Activated naive CD8-positive, alpha-beta T cell treated with anti-CD3 and anti-CD28 coated beads, Interleukin-2, amount 10 ng/mL, durations not matched to agents 7 days and 5 days (primary cell): Measurements from ENCODE around the gene STX10. TPM values are rescaled to one million over a fixed set of nuclear protein-coding genes. Genes with fewer than 3 reads are reported as not detected.
"Not testable (repeated sequence)": the region's sequence is repeated elsewhere in the genome, so short reads cannot be mapped to it uniquely, and the experiment has no call there.

ENCODE experiments used
- ATAC-seq: fragments of 150-1000 bp; cut with Tn5 transposase; one replicate; pipeline ENCODE4 v1.10.0; 2021; ENCODE audit warnings: low read depth, moderate library complexity
- POLR2A ChIA-PET: fragments of 350-600 bp; sonication (Branson Sonifier 250); formaldehyde crosslinking; loops from one replicate; lab custom pipeline; 2021; ENCODE audit warnings: antibody characterized with exemption; lab: Charles Lee
- DNase-seq: peaks from one replicate; pipeline ENCODE4 v3.0.0; 2021
- H3K27ac Mint-ChIP-seq: one replicate; pipeline ENCODE4 v1.8.0; 2022; ENCODE audit warnings: mild to moderate bottlenecking, mixed read lengths
- H3K27me3 Mint-ChIP-seq: one replicate; pipeline ENCODE4 v1.8.0; 2022; ENCODE audit warnings: mild to moderate bottlenecking, moderate library complexity, mixed read lengths
- H3K36me3 Mint-ChIP-seq: one replicate; pipeline ENCODE4 v1.8.0; 2021; ENCODE audit warnings: mild to moderate bottlenecking, mixed read lengths
- H3K4me1 Mint-ChIP-seq: one replicate; pipeline ENCODE4 v1.8.0; 2021; ENCODE audit warnings: mixed read lengths
- H3K4me3 Mint-ChIP-seq: one replicate; pipeline ENCODE4 v1.8.0; 2022; ENCODE audit warnings: mild to moderate bottlenecking, moderate library complexity, mixed read lengths
- H3K9me3 Mint-ChIP-seq: one replicate; pipeline ENCODE4 v1.8.0; 2021; ENCODE audit warnings: mixed read lengths
- total RNA-seq, 2 experiments: library from RNA; stranded (reverse); gene quantifications; one replicate each; pipeline ENCODE4 v1.2.3, GENCODE V29; 2021

STX10 gene
- total RNA-seq, 2 experiments from 2014 or later = 67.1 to 69.9 TPM

DNA sequence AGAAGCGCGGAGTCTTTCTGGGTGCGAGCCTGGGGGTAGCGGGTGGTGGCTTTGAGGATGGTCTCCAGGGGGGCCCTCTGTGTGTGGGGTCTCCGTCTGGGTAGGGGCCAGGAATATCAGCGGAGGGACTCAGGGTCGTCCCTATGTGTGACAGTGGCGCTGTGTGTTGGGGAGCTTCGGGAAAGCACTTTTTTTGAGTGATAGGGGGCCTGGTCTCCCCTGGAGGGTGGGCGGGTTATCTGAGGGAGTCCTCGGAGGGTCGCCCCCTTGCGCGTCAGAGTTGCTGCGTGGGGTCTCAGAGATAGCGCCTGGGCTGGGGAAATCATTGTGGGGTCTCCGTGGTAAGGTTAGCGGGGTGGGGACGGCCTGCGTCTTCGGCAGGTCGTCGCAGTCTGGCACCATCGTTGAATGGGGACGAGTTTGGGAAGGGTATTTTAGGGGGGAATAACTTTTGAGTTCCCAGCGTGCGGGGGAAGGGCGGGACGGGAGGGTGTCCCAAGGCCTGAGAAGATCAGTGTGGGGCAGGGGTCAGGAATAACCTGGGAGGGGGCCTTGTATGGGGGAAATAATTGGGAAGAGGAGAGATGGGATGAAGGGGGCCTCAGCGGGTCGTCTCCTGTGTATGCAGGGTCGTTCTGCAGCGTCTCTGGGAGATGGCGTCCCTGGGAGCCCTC is 893 bp upstream of the STX10 start:
- ATAC-seq (peak; percentile 5), DNase-seq (peak; percentile 63)
- H3K4me1 Mint-ChIP-seq = peaks cover 15% of the 10 kb centered on the region
- POLR2A ChIA-PET = interaction anchor here (1.3 to 2.5 kb wide), 6 partner anchors 13 to 46 kb away, joined by 3 to 18 read pairs (median 12); partner anchors contain the start of gene NACC1
- H3K27ac Mint-ChIP-seq = peak overlapping the region; percentile 100
- H3K9me3 Mint-ChIP-seq = no peaks in the 10 kb centered on the region
- peaks cover 21% of the 10 kb centered on the region for H3K36me3 Mint-ChIP-seq
- H3K4me3 Mint-ChIP-seq = peak overlapping the region; percentile 98
- H3K27me3 Mint-ChIP-seq = no peaks in the 10 kb centered on the region

DNA sequence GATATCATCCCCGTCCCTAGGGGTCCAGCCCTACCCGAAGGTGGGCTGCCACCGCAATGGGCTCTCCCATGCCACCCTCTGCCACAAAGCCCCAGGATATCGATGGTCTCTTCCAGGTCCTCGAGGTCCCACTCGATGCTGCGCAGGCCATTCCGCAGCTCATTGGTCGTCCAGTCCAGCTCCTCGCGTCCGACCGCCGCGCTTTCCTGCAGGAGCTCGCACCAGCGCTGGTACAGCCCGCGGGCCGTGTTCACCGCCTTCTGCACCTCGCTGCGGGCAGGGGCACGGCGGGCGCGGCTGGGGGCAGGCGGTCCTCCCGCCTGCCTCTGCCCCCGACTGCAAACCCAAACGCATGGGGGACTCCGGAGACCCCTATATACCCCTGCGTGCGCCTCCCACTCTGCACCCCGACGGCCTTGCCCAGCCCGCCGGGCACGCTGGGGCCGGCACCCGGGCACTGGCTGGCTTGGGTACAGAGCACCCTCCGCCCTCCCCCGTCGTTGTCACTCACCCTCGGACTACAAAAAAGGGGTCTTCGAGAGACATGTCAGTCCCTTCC is 468 bp downstream of the STX10 start:
- Mint-ChIP-seq H3K27me3 (no peaks in the 10 kb centered on the region), H3K4me3 (peak overlapping the region; percentile 98), H3K9me3 (no peaks in the 10 kb centered on the region), H3K36me3 (peaks cover 16% of the 10 kb centered on the region), H3K4me1 (peaks cover 11% of the 10 kb centered on the region), H3K27ac (peak overlapping the region; percentile 100)
- DNase-seq = no peak
- peak; percentile 3 for ATAC-seq
- POLR2A ChIA-PET = interaction anchor here (0.6 to 2.5 kb wide), 16 partner anchors 10 to 251 kb away, joined by 3 to 18 read pairs (median 4); partner anchors contain the start of gene NACC1

DNA sequence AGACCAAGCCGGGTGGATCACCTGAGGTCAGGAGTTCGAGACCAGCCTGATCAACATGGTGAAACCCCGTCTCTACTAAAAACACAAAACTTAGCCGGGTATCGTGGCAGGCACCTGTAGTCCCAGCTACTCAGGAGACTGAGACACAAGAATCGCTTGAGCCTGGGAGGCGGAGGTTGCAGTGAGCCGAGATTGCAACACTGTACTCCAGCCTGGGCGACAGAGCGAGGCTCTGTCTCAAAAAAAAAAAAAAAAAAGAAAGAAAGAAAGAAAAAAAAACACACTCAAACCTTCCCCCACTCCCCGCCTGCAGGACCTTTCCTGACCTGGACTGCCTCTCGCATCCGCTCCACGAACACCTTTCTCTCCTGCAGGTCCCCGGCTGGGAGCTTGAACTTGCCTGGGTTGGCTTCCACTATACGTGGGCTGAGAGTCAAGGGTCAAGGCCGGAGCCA is 975 bp downstream of the STX10 start:
- H3K27me3 Mint-ChIP-seq, ATAC-seq, DNase-seq, H3K9me3 Mint-ChIP-seq: not testable (repeated sequence)
- H3K4me1 Mint-ChIP-seq = peaks cover 11% of the 10 kb centered on the region
- H3K4me3 Mint-ChIP-seq = peak overlapping the region; percentile 98
- peaks cover 10% of the 10 kb centered on the region for H3K36me3 Mint-ChIP-seq
- peak overlapping the region; percentile 42 for H3K27ac Mint-ChIP-seq
- POLR2A ChIA-PET = interaction anchor here (0.6 to 2.5 kb wide), 11 partner anchors 15 to 1411 kb away, joined by 3 to 18 read pairs (median 5); partner anchors contain the start of genes NACC1 and ZNF823

DNA sequence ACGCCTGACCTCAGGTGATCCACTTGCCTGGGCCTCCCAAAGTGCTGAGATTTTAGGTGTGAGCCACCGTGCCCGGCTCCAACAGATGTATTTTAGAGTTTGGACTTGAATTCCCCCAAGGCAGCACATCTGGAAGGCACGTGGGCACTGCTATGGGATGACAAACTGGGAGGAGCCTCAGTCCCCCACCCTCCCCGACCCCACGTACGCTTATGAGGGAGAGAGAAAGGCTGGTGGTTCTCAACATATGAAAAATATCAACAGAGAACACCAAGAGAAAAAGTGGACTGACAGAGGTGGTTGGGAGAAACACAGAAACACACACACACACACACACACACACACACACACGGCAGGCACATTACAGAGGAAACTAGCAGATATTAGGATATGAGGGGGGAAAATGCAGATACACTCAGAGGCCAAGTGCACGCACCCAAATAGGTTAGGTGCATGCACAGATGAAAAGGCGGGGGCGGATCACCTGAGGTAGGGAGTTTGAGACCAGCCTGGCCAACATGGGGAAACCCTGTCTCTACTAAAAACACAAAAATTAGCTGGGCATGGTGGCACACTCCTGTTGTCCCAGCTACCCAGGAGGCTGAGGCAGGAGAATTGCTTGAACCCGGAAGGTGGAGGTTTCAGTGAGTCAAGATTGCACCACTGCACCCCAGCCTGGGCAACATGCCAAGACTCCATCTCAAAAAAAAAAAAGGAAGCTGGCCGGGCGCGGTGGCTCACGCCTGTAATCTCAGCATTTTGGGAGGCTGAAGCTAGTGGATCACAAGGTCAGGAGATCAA is 3.2 kb downstream of the STX10 start:
- POLR2A ChIA-PET = interaction anchor here (0.7 to 2.3 kb wide), 3 partner anchors 23 to 352 kb away, joined by 3 to 6 read pairs (median 5); partner anchors contain the start of gene NACC1
- no peak for ATAC-seq
- Mint-ChIP-seq H3K36me3 (no peaks in the 10 kb centered on the region), H3K4me1 (peaks cover 8% of the 10 kb centered on the region), H3K27me3 (no peaks in the 10 kb centered on the region), H3K9me3 (no peaks in the 10 kb centered on the region), H3K27ac (no peak overlapping the region), H3K4me3 (no peak overlapping the region)
- DNase-seq = no peak

DNA sequence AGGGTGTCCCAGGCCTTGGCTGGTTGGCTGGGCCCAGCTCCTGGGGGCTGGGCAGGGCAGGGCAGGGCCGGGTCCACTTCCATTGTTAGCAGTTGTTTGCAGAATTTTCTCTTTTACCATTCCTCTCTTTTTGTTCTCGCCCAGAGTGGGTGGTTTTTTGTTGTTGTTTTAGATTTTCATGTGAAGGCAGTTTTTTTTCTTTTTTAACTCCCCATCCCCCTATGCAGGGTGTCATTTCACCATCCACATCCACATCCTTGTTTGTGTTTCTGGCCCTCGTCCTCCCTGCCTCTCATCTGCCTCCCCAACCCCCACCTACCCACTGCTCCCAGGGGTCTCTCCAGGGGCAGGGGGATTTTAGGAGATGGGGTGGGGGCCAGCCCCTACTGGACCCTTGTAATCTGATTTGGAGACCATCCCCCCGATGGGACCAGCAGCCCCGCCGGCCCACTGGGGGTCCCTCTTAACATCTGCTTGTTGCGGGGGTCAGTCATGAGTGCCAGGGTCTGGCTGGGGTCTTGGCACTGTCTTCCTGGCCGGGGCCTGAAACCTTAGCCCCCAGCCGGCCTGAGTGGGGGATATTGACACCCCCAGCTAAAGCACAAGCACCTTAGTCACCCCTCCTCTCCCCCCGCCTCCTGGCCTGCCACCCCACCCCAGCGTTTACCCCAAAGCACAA is 10.4 kb downstream of the STX10 start:
- no peak for ATAC-seq
- H3K9me3 Mint-ChIP-seq = no peaks in the 10 kb centered on the region
- H3K4me1 Mint-ChIP-seq = peaks cover 2% of the 10 kb centered on the region
- peaks cover 1% of the 10 kb centered on the region for H3K36me3 Mint-ChIP-seq
- no peak overlapping the region for H3K4me3 Mint-ChIP-seq
- H3K27ac Mint-ChIP-seq = no peak overlapping the region
- H3K27me3 Mint-ChIP-seq = no peaks in the 10 kb centered on the region
- DNase-seq = no peak
- POLR2A ChIA-PET = no interaction called here

DNA sequence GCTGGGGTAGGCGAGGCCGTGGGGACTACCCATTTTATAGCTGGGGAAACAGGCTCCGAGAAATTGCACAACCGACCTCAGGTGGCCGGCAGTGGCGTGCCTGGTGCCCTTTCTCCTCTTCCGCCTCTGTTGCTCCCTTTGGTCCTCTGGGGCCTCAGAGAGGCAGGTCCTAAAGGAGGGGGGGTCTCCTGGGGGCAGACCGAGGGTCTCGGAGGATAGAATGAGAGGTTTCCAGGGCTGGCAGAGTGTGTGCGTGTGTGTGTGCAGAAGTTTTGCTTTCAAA is 11.3 kb downstream of the STX10 start:
- Mint-ChIP-seq H3K27ac (no peak overlapping the region), H3K36me3 (peaks cover 1% of the 10 kb centered on the region), H3K9me3 (no peaks in the 10 kb centered on the region), H3K4me3 (no peak overlapping the region), H3K4me1 (peaks cover 2% of the 10 kb centered on the region), H3K27me3 (no peaks in the 10 kb centered on the region)
- ATAC-seq = no peak
- POLR2A ChIA-PET = interaction anchor here (2.1 kb wide), 1 partner anchor 21 kb away, joined by 5 read pairs; the partner anchor contains the start of gene NACC1
- no peak for DNase-seq

DNA sequence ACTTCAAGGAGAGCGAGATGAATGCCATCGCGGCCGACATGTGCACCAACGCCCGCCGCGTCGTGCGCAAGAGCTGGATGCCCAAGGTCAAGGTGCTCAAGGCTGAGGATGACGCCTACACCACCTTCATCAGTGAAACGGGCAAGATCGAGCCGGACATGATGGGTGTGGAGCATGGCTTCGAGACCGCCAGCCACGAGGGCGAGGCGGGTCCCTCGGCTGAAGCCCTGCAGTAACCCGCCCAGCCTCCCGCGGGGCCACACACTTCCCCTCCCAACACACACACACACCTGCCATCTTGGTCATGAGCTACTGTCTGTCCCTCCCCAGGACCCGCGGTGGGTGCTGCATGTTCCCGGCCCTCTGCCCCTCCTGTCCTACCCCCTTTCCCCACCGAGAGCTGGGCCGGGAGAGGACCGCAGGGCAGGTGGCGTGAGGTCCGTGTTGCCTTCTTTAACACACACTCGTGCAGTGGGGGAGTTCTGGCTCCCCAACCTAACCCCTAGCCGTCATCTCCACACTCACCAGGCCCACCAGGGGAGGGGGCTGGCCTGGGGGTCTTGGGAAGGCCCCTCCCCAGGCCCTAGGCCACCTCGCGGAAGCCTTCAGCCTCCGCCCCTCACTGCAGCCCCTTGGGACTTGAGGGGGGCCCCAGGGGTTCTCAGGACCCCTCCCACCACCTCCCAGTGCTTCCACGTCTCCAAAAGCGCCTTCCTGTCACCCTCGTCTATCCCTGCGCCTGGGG is 11.8 kb downstream of the STX10 start:
- peaks cover 1% of the 10 kb centered on the region for H3K36me3 Mint-ChIP-seq
- H3K27ac Mint-ChIP-seq = no peak overlapping the region
- DNase-seq (no peak), ATAC-seq (no peak)
- no peaks in the 10 kb centered on the region for H3K27me3 Mint-ChIP-seq
- POLR2A ChIA-PET = interaction anchor here (0.6 to 2.1 kb wide), 2 partner anchors 10 to 20 kb away, joined by 3 to 5 read pairs; partner anchors contain the start of gene NACC1
- H3K4me1 Mint-ChIP-seq = peaks cover 2% of the 10 kb centered on the region
- H3K4me3 Mint-ChIP-seq = no peak overlapping the region
- no peaks in the 10 kb centered on the region for H3K9me3 Mint-ChIP-seq

DNA sequence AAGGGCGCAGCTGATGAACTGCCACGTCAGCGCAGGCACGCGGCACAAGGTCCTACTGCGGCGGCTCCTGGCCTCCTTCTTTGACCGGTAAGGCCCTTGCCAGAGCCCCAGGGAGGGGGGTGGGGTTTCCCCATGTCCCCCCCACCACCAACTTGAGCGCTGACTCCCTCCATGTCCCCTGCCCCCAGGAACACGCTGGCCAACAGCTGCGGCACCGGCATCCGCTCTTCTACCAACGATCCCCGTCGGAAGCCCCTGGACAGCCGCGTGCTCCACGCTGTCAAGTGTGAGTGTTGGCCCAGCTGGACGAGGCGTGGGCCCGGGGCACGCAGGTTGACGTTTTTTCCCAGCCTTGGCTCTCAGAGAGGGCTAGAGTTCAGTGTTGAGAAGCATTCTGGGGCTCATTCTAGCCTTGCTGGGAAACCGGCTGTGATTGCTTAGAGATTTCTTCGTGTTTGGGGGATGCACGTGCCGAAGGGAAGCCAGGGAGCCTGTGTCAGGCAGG is 12.8 kb downstream of the STX10 start:
- POLR2A ChIA-PET = interaction anchor here (0.6 to 2.1 kb wide), 2 partner anchors 11 to 19 kb away, joined by 3 to 5 read pairs; partner anchors contain the start of gene NACC1
- peaks cover 1% of the 10 kb centered on the region for H3K36me3 Mint-ChIP-seq

DNA sequence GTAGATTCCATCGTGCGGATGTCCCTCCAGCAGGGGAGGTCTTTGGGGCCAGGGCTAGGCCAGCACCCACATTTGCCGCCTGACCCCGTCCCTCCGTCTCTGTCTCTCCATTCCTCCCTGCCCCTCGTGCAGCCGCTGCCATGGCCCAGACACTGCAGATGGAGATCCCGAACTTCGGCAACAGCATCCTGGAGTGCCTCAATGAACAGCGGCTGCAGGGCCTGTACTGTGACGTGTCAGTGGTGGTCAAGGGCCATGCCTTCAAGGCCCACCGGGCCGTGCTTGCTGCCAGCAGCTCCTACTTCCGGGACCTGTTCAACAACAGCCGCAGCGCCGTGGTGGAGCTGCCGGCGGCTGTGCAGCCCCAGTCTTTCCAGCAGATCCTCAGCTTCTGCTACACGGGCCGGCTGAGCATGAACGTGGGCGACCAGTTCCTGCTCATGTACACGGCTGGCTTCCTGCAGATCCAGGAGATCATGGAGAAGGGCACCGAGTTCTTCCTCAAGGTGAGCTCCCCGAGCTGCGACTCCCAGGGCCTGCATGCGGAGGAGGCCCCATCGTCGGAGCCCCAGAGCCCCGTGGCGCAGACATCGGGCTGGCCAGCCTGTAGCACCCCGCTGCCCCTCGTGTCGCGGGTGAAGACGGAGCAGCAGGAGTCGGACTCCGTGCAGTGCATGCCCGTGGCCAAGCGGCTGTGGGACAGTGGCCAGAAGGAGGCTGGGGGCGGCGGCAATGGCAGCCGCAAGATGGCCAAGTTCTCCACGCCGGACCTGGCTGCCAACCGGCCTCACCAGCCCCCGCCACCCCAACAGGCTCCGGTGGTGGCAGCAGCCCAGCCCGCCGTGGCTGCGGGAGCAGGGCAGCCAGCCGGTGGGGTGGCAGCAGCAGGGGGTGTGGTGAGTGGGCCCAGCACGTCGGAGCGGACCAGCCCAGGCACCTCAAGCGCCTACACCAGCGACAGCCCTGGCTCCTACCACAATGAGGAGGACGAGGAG is 14.8 kb downstream of the STX10 start:
- Mint-ChIP-seq H3K27ac (no peak overlapping the region), H3K36me3 (no peaks in the 10 kb centered on the region), H3K4me3 (no peak overlapping the region), H3K27me3 (no peaks in the 10 kb centered on the region), H3K9me3 (no peaks in the 10 kb centered on the region), H3K4me1 (peaks cover 15% of the 10 kb centered on the region)
- DNase-seq = no peak
- POLR2A ChIA-PET = no interaction called here
- ATAC-seq = no peak

More for the DNA sequence above, 12.8 kb downstream of the STX10 start:
- no peak for ATAC-seq
- DNase-seq = no peak
- Mint-ChIP-seq H3K27me3 (no peaks in the 10 kb centered on the region), H3K4me1 (peaks cover 10% of the 10 kb centered on the region), H3K27ac (no peak overlapping the region), H3K4me3 (no peak overlapping the region), H3K9me3 (no peaks in the 10 kb centered on the region)

DNA sequence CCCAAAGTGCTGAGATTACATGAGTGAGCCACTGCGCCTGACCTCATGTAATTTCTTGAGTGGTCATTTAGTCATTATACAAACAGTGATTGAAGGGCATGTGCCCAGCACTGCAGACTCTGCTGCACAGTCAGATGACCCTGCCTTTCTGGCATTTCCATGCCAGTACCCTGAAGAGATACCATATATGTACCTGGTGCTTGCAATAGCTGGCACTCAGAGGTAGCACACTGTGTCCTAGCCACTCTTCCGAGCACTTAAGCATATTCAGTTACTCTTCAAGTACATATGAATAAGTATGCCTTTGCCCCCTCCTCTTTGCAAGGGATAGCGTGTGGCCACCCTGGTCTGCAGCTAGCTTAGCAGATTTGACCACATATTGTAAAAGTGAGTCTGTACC is 15.5 kb downstream of the STX10 start:
- no peaks in the 10 kb centered on the region for H3K36me3 Mint-ChIP-seq
- H3K27ac Mint-ChIP-seq = peak overlapping the region; percentile 38
- DNase-seq = no peak
- H3K4me1 Mint-ChIP-seq = peaks cover 16% of the 10 kb centered on the region
- no peak for ATAC-seq
- no peak overlapping the region for H3K4me3 Mint-ChIP-seq
- no peaks in the 10 kb centered on the region for H3K27me3 Mint-ChIP-seq
- H3K9me3 Mint-ChIP-seq = no peaks in the 10 kb centered on the region
- POLR2A ChIA-PET = no interaction called here

DNA sequence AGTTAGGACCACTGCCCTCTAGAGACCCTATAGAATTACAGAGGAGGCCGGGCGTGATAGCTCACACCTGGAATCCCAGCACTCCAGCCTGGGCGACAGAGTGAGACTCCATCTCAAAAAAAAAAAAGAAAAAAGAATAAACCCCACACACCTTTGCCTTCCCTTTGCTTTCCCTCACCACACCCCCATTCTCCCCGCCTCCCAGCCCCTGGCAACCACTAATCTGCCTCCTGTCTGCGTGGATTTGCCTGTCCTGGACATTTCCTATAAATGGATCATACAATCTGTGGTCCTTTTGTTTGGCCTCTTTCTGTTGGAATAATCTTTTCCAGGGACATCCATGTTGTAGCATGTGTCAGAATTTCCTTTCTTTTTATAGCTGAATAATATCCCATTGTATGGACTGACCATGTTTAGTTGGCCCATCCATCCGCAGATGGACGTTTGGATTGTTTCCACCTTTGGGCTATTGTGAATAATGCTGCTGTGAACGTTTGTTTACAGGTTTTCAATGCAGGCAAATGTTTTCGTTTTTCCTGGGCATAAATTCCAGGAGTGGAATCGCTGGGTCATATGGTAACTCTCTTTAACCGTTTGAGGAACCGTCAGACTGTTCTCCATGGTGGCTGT is 16.8 kb downstream of the STX10 start:
- H3K4me1 Mint-ChIP-seq = peaks cover 16% of the 10 kb centered on the region
- POLR2A ChIA-PET = interaction anchor here (0.9 to 1.6 kb wide), 4 partner anchors 8 to 16 kb away, joined by 3 to 6 read pairs (median 3); partner anchors contain the start of genes IER2 and STX10
- H3K4me3 Mint-ChIP-seq = no peak overlapping the region
- H3K27ac Mint-ChIP-seq = peak overlapping the region; percentile 33
- DNase-seq = no peak
- no peaks in the 10 kb centered on the region for H3K9me3 Mint-ChIP-seq
- no peaks in the 10 kb centered on the region for H3K36me3 Mint-ChIP-seq
- ATAC-seq = no peak
- H3K27me3 Mint-ChIP-seq = no peaks in the 10 kb centered on the region
